Measurements from ENCODE around the gene NDRG3. TPM values are rescaled to one million over a fixed set of nuclear protein-coding genes. Genes with fewer than 3 reads are reported as not detected.
A peak's percentile ranks its signal among the peaks of the same experiment; 100 is the strongest.

NDRG3 gene
- polyA plus RNA-seq, 3 donors from 2014 or later = 44.9 to 57.7 (median 50.3) TPM

DNA sequence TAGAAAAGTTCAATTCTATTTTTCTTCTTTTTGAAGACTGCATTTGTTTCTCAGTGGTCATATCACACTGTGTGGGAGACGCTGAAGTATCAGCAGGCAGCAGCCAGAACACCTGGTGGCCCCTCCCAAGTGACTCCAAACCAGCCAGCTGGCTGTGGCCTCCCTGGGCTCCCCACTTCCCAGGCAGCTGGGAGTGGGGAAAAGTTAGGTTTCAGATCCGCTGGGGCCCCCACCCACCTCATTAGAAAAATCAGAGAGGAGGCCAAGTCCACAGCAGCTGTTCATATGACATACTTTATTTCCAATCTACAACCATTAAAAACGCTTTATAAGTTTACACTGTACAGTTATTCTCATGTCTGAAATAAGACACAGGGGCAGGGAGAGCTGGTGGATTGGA, 31.3 kb upstream of the NDRG3 start:
- Mint-ChIP-seq H3K36me3 (no peaks in the 10 kb centered on the region), H3K4me1 (peaks cover 16 to 22% of the 10 kb centered on the region in 2 donors), H3K27ac (no peak overlapping the region), H3K9me3 (no peaks in the 10 kb centered on the region), H3K27me3 (ENCODE audit: low read depth in 3 of 3) (peaks cover 7 to 11% (median 11%) of the 10 kb centered on the region in 3 donors), H3K4me3 (no peak overlapping the region)
- DNase-seq = no peak

GRCh38 chr20:36775826-36776225, 29.9 kb upstream of the NDRG3 start:
- peaks cover 16 to 22% of the 10 kb centered on the region in 2 donors for H3K4me1 Mint-ChIP-seq
- no peaks in the 10 kb centered on the region for H3K9me3 Mint-ChIP-seq
- H3K4me3 Mint-ChIP-seq = peak overlapping the region in 4 of 5 donors; percentile 3 to 63 (median 32)
- DNase-seq = no peak
- H3K36me3 Mint-ChIP-seq = no peaks in the 10 kb centered on the region
- peaks cover 7 to 11% (median 11%) of the 10 kb centered on the region in 3 donors for H3K27me3 Mint-ChIP-seq (ENCODE audit: low read depth in 3 of 3)
- H3K27ac Mint-ChIP-seq = peak overlapping the region in 2 of 6 donors; percentile 35 to 62

DNA sequence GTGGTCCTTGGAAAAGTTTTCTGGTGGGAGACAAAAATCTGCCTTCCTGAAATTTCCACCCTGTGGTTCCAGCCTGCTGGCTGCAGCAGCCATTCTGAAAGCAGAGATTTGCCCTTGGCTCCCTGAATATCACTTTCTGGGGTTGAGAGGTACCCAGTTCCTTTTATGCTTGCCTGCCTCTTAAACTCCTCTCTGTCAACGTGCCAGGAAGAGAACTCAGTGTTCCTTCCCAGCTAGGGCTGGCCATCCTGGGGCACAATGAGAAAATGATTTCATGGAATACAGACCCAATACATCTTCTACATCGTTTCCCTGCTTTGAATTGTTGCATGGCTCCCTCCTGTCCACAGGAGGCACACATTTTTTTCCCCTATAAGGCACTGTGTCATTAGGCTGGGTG, 29.3 kb upstream of the NDRG3 start:
- Mint-ChIP-seq H3K27ac (peak overlapping the region in 4 of 6 donors; percentile 49 to 84 (median 64)), H3K27me3 (ENCODE audit: low read depth in 3 of 3) (peaks cover 7 to 11% (median 11%) of the 10 kb centered on the region in 3 donors), H3K36me3 (no peaks in the 10 kb centered on the region), H3K4me3 (peak overlapping the region; percentile 76 to 97 (median 97)), H3K9me3 (no peaks in the 10 kb centered on the region), H3K4me1 (peaks cover 16 to 22% of the 10 kb centered on the region in 2 donors)
- no peak for DNase-seq

DNA sequence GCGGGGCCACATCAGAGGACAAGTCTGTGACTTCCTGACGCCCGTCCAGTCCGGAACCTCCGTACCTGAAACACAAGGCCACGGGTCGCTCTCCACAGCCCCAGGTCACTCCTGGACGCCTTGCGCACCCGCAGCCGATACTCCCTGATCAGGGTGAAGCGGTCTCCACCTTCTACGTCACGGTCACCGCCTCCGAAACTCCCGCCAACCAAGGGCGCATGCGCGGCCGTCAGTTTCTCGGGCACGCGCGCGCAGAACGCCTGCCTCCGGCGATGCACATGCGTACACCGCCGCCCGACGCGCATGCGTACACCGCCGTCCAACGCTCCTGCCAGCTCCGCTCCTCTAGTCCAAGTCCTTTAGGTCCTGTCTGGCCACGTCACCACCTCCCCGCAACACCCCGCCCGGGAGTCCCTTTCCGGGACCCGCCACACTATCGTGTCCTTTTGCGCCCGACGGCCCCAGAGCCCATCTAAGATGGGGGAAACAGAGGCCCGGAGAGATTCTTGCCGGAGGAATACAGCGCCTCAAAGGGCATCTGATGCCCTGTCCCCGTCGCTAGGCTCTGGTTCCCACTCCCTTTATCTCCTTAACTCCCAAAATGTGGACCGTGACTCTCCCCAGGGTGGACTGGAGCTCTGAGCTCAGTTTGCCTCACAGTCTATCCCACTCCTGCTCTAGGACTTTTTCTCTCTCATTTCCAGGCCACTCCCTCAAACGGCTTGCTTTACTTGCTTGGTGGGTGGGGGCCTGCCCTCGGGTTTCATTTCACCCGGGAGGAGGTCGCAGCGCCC, 27.9 kb upstream of the NDRG3 start, which contains the start of gene DSN1:
TSS of gene DSN1 (minus strand) at position 167 of the 794 bp plus-strand sequence. CDS start 2,305 bp downstream, outside the sequence.
- Mint-ChIP-seq H3K9me3 (no peaks in the 10 kb centered on the region), H3K4me3 (peak within 1 kb of the TSS; percentile 95 to 97 (median 97)), H3K27ac (peak within 1 kb of the TSS; percentile 94 to 98 (median 97)), H3K4me1 (peaks cover 17 to 22% of the 10 kb centered on the region in 2 donors), H3K27me3 (ENCODE audit: low read depth in 3 of 3) (peaks cover 7 to 11% (median 9%) of the 10 kb centered on the region in 3 donors), H3K36me3 (no peaks in the 10 kb centered on the region)
- peak; percentile 98 for DNase-seq

DNA sequence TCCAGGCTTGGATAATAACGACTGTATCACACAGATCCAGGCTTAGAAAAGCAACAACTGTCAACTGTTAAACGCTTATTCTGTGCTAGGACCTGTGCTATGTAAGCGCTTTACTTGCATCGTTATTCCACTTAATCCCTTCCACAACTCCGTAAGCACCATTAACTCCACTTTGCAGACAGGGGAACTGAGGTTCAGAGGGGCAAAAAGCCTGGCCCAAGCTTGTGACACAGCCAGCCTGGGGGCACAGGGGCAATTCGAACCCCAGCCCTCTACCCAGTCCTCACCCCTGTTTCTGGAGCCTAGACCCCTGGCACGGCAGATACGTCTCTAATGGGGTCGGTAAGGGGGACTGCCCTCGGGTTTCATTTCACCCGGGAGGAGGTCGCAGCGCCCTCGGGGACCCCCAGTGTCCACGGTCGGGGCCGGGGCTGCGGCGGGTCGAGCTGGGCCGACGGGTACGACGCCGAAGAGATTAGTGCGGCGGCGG, 27.3 kb upstream of the NDRG3 start:
- Mint-ChIP-seq H3K4me3 (peak overlapping the region; percentile 95 to 97 (median 97)), H3K4me1 (peaks cover 17 to 22% of the 10 kb centered on the region in 2 donors), H3K27ac (peak overlapping the region; percentile 94 to 98 (median 97)), H3K36me3 (no peaks in the 10 kb centered on the region), H3K9me3 (no peaks in the 10 kb centered on the region), H3K27me3 (ENCODE audit: low read depth in 3 of 3) (peaks cover 7 to 11% (median 9%) of the 10 kb centered on the region in 3 donors)
- no peak for DNase-seq

DNA sequence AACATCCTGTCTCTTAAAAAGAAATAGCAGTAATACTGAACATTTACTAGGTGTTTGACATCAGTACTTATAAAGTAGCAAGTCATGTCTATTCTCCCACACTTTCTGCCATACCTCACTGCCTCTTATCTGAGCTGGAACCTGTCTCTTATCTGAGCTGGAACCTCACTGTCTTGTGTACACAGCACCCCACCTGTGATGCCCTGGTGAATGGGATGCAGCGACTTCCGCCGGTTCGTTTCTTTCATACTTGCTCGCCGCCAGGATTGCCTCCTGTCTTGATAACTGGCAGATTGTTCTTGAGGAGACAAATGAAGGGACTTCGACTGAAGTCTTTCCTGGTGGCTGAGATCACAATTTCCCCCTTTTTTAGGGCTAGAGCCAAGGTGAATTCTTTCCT, 24.8 kb upstream of the NDRG3 start:
- Mint-ChIP-seq H3K36me3 (no peaks in the 10 kb centered on the region), H3K27me3 (ENCODE audit: low read depth in 3 of 3) (peaks cover 7 to 13% (median 8%) of the 10 kb centered on the region in 3 donors), H3K4me1 (peaks cover 17 to 22% of the 10 kb centered on the region in 2 donors), H3K9me3 (no peaks in the 10 kb centered on the region), H3K27ac (peak overlapping the region in 1 of 6 donors; percentile 74), H3K4me3 (no peak overlapping the region)
- no peak for DNase-seq

DNA sequence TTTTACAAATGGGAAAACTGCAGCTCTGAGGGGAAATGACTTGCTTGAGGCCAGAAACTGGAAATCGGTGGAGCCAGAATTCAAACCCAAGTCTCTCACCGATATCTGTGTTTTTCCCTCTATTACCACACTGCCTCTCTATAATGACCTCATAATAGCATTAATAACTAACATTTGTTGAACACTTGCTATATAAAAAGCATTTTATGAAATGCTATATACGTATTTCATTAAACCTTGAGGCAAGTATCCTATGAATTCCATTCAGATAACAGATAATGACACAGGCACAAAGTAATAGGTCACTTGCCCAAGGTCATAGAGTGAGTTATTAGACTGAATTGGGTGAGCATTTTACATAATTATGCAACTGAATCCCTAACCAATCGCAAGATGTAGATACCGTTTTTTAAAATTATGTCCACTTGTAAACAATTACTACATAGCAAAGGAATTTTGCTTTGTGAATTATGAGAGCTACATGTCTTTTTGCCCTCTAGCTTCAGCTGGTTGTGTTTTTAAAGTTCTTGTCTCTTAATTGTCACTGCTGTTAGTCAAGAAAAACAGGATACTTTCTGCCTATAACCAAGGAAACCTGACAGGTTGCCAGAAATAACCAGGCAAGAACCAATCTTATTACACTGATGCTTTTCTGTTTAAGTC, 23.0 kb upstream of the NDRG3 start:
- H3K4me1 Mint-ChIP-seq = peaks cover 13 to 17% of the 10 kb centered on the region in 2 donors
- no peaks in the 10 kb centered on the region for H3K9me3 Mint-ChIP-seq
- DNase-seq = no peak
- H3K36me3 Mint-ChIP-seq = no peaks in the 10 kb centered on the region
- no peak overlapping the region for H3K4me3 Mint-ChIP-seq
- peaks cover 4 to 6% (median 5%) of the 10 kb centered on the region in 3 donors for H3K27me3 Mint-ChIP-seq (ENCODE audit: low read depth in 3 of 3)
- peak overlapping the region in 2 of 6 donors; percentile 16 to 17 for H3K27ac Mint-ChIP-seq

- H3K4me1 Mint-ChIP-seq = peaks cover 7 to 12% of the 10 kb centered on the region in 2 donors
- no peak overlapping the region for H3K4me3 Mint-ChIP-seq
- no peaks in the 10 kb centered on the region for H3K27me3 Mint-ChIP-seq (ENCODE audit: low read depth in 3 of 3)
- H3K27ac Mint-ChIP-seq = peak overlapping the region in 2 of 6 donors; percentile 1 to 62
- H3K9me3 Mint-ChIP-seq = no peaks in the 10 kb centered on the region
- peaks cover 3 to 14% (median 8%) of the 10 kb centered on the region in 3 donors for H3K36me3 Mint-ChIP-seq
- no peak for DNase-seq
Observed at GRCh38 chr20:36761125-36761524, 15.2 kb upstream of the NDRG3 start.

GRCh38 chr20:36760647-36761046, 14.8 kb upstream of the NDRG3 start:
- Mint-ChIP-seq H3K36me3 (peaks cover 3 to 14% (median 9%) of the 10 kb centered on the region in 3 donors), H3K27ac (peak overlapping the region in 2 of 6 donors; percentile 28 to 62), H3K9me3 (no peaks in the 10 kb centered on the region), H3K4me3 (no peak overlapping the region), H3K4me1 (peaks cover 7 to 12% of the 10 kb centered on the region in 2 donors), H3K27me3 (ENCODE audit: low read depth in 3 of 3) (no peaks in the 10 kb centered on the region)
- no peak for DNase-seq

GRCh38 chr20:36758276-36758675, 12.4 kb upstream of the NDRG3 start:
- Mint-ChIP-seq H3K27me3 (ENCODE audit: low read depth in 3 of 3) (no peaks in the 10 kb centered on the region), H3K9me3 (no peaks in the 10 kb centered on the region), H3K27ac (peak overlapping the region in 1 of 6 donors; percentile 76), H3K4me3 (no peak overlapping the region), H3K4me1 (peaks cover 7 to 12% of the 10 kb centered on the region in 2 donors), H3K36me3 (peaks cover 3 to 21% (median 19%) of the 10 kb centered on the region in 3 donors)
- no peak for DNase-seq

- no peak for DNase-seq
- Mint-ChIP-seq H3K4me3 (no peak overlapping the region), H3K9me3 (no peaks in the 10 kb centered on the region), H3K27me3 (ENCODE audit: low read depth in 3 of 3) (no peaks in the 10 kb centered on the region), H3K27ac (peak overlapping the region in 1 of 6 donors; percentile 34), H3K4me1 (peaks cover 7 to 12% of the 10 kb centered on the region in 2 donors), H3K36me3 (peaks cover 3 to 26% (median 25%) of the 10 kb centered on the region in 3 donors)
Observed at GRCh38 chr20:36756496-36756895, 10.6 kb upstream of the NDRG3 start.

DNA sequence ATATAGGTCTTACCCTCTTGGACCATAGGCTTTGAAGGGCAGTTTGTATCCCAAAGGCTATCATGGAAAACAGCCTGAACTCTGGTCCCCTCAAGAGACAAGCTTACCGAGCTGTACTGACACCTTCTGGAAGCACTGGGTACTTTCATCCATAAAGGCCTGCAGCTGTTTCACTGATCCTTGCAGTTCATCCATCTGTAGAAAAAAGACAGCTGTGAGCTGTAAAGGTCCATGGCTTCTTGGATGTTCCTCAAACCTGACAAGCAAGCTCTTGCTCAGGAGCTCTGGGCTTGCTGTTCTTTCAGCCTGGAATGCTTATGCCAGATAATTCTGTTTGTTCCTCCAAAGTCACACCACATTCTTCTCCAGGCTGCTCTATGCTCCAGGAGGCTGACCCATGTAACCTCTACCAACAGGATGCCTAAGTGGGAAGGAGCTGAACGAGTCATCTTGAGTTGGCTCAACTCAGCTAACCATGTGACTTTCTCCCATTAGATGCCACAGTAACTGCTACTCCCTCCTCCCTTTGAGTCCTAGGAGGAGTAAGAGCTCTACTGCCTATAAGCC, 8.8 kb upstream of the NDRG3 start:
- H3K36me3 Mint-ChIP-seq = peaks cover 0 to 26% (median 18%) of the 10 kb centered on the region in 3 donors
- H3K4me1 Mint-ChIP-seq = peaks cover 7 to 12% of the 10 kb centered on the region in 2 donors
- H3K9me3 Mint-ChIP-seq = no peaks in the 10 kb centered on the region
- peak overlapping the region in 1 of 6 donors; percentile 50 for H3K27ac Mint-ChIP-seq
- no peaks in the 10 kb centered on the region for H3K27me3 Mint-ChIP-seq (ENCODE audit: low read depth in 3 of 3)
- DNase-seq = peak; percentile 40 to 57 (median 42)
- no peak overlapping the region for H3K4me3 Mint-ChIP-seq

DNA sequence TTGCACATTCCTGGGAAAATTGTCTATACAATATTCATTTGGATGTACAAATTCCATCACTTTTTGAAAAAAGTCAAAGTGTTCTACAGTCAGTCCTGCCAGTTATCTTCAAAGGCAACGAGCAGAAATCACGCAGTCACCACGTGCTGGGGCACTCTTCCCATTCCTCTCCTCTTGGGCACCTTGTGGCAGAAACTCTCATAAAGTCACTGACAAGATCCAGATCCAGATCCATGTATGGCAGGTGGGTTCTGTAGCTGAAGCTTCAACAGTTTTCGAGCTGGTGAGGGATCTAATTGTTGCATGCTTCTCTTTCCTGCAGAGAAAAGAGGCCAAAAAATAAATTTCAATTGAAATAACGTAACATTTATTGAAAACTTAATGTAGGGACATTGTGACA, 6.7 kb upstream of the NDRG3 start:
- Mint-ChIP-seq H3K36me3 (peaks cover 0 to 22% (median 14%) of the 10 kb centered on the region in 3 donors), H3K27me3 (ENCODE audit: low read depth in 3 of 3) (no peaks in the 10 kb centered on the region), H3K27ac (no peak overlapping the region), H3K4me1 (peaks cover 3 to 4% of the 10 kb centered on the region in 2 donors), H3K9me3 (no peaks in the 10 kb centered on the region), H3K4me3 (no peak overlapping the region)
- DNase-seq = no peak

Measured in immature natural killer cell (primary cell).